GM21786 (cell line): ENCODE data around the gene ETV2.
"Not testable (repeated sequence)": the region's sequence is repeated elsewhere in the genome, so short reads cannot be mapped to it uniquely, and the experiment has no call there.

ENCODE experiments used
- ATAC-seq: cut with Tn5 transposase; IDR thresholded peaks from one replicate; pipeline ENCODE4 v1.9.1; 2021; ENCODE audit not compliant: unreplicated experiment

The ETV2 gene

GRCh38 chr19:35655600-35655999 lies 14.1 kb downstream of the ETV2 start:
- no peak for ATAC-seq

GRCh38 chr19:35656700-35657099 lies 15.2 kb downstream of the ETV2 start:
- ATAC-seq = no peak

GRCh38 chr19:35657904-35658700 lies 16.6 kb downstream of the ETV2 start:
- ATAC-seq = no peak

DNA sequence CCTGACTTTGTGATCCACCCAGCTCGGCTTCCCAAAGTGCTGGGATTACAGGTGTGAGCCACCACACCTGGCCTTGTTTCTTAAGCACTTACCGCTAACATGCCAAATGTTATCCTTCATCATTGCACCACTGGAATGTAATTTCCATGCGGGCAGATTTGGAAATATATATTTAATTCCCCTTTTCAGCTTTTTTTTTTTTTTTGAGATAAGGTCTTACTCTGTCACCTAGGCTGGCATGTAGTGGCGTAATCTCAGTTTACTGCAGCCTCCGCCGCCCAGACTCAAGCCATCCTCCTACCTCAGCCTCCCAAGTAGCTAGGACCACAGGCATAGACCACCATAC lies 20.4 kb downstream of the ETV2 start:
- ATAC-seq = no peak

DNA sequence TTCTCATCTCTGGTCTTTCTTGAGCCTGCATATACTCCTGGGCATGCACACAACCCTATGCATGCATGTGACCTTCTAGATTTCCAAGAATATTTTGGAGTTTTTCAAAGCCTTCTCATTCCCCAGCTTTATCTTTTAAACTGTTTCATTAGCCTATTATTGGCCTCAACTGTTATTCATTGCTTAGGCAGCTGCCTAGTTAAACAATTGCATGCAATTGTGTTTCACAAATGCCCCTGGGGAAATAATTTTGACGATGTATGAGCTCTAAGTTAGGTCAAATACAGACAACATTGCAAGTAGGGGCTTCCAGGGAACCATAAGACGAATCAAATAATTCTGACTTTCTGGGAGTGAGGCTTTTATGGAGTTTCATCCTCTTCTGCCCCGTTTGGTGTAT lies 22.4 kb downstream of the ETV2 start:
- no peak for ATAC-seq

DNA sequence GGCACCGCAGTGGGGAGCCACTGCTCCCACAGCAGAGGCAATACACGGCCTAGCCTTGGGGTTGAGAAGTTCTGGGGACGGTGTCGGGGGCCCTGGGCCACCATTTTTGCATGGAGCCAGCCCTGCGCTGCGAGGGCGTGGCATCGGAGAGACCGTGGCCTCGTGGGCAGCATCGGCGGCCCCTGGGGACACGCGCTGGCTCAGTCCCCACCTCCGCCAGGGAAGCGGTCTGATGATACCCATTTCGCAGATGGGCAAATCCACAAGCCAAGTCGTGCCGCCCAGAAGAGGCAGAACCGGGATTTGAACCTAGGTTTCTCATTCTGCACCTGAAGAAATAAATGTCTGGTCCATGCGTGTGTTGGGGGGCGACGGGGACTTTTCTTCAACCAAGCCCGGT lies 23.6 kb downstream of the ETV2 start:
- ATAC-seq = no peak

- ATAC-seq = no peak
Measured at GRCh38 chr19:35665604-35666003, 24.1 kb downstream of the ETV2 start.

DNA sequence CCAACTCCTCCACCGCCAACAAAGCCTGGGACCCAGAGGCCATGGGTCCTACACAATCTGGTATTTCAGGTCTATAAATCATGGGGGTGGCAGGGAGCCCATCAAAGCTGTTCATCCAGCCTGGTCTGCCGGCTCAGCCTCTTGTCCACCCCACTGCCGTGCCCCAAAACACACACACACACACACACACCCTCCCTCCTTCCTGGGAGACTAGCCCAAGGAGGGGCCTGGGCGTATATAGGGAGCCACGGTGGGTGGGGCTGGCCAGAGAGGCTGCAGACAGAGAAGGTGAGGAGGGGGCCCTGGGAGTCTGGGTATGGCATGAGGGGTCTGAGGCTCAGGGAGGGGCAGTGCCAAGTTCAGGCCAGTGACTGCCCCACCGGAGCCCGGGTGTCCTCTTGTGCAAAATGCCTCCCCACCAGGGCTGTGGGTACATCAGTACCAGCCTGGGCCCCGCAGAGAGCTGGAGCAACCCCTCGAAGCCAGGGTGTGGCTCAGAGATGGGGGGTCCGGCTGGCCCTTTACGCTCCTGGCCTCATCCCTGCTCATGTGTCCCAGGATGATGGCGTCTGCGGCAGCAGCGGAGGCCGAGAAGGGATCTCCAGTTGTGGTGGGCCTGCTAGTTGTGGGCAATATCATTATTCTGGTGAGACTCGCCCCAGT lies 24.8 kb downstream of the ETV2 start, which contains the start of gene UPK1A:
Gene UPK1A, plus strand, starts transcription at position 267 of the 663 bp plus-strand sequence. Its CDS starts 296 bp downstream, at position 563.
- ATAC-seq = no peak

GRCh38 chr19:35669566-35669965 lies 28.0 kb downstream of the ETV2 start:
- ATAC-seq = no peak

- ATAC-seq = no peak
Measured at GRCh38 chr19:35669974-35670373, 28.4 kb downstream of the ETV2 start.

GRCh38 chr19:35670686-35671085 lies 29.1 kb downstream of the ETV2 start:
- ATAC-seq = no peak

- no peak for ATAC-seq
Measured at GRCh38 chr19:35671818-35672217, 30.3 kb downstream of the ETV2 start.

GRCh38 chr19:35673121-35673804 lies 31.7 kb downstream of the ETV2 start:
- no peak for ATAC-seq

GRCh38 chr19:35675589-35676140 lies 34.1 kb downstream of the ETV2 start:
- no peak for ATAC-seq

GRCh38 chr19:35689836-35690235 lies 48.3 kb downstream of the ETV2 start:
- ATAC-seq = no peak

- ATAC-seq = not testable (repeated sequence)
Measured at GRCh38 chr19:35691106-35691505, 49.6 kb downstream of the ETV2 start.

- no peak for ATAC-seq
Measured at GRCh38 chr19:35692010-35692409, 50.5 kb downstream of the ETV2 start.

DNA sequence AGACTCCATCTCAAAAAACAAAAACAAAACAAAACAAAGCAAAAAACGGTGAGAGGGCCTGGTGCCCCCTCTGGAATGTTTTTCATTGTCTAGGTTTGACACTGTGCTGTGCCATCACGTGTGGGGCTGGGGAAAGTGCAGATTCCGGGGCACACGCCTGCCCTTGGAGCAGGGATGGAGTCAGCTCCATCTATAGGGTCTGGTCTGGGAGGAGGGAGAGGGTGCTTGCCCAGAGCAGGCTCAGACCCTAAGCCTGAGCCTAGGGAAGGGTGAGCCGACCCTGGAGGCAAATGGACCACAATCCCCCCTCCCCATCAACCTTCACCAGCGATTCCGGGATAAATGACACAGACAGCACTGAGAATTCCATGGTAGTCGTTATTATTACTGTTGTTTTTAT lies 51.9 kb downstream of the ETV2 start:
- no peak for ATAC-seq

- peak; percentile 53 for ATAC-seq
Measured at GRCh38 chr19:35693835-35694599, 52.5 kb downstream of the ETV2 start.
